HepG2 (cell line): Measurements from ENCODE around the gene TFB1M. TPM values are rescaled to one million over a fixed set of nuclear protein-coding genes. Genes with fewer than 3 reads are reported as not detected.

Source experiments
- BHLHE40 ChIP-seq: IDR thresholded peaks from 2 replicates; pipeline ENCODE4 v1.6.1; 2011; ENCODE audit warnings: low read length, improper control_type of control experiment
- FOXK2 ChIP-seq: fragments of 450-650 bp; IDR thresholded peaks from 2 replicates; pipeline ENCODE4 v1.6.1; 2016
- HNF4A ChIP-seq: sonication (generic); formaldehyde crosslinking; IDR thresholded peaks from 2 replicates; pipeline ENCODE4 v1.4.0; 2020; ENCODE audit warnings: missing genetic modification reagents
- JUND ChIP-seq: sonication (generic); formaldehyde crosslinking; IDR thresholded peaks from 2 replicates; pipeline ENCODE4 v1.8.0; 2022; ENCODE audit warnings: mild to moderate bottlenecking, missing genetic modification reagents
- MBNL3 ChIP-seq: fragments of 250-450 bp; sonication (Bioruptor Pico); conservative IDR thresholded peaks from 2 replicates; pipeline ENCODE4 v1.8.0; 2022; ENCODE audit warnings: mild to moderate bottlenecking, inconsistent platforms
- PTBP1 ChIP-seq: fragments of 200-400 bp; formaldehyde crosslinking; IDR thresholded peaks from 2 replicates; pipeline ENCODE4 v1.6.1; 2018; ENCODE audit warnings: low read length, low read depth; ENCODE audit not compliant: poor library complexity, severe bottlenecking
- RAD21 ChIP-seq: fragments of 450-650 bp; formaldehyde crosslinking; IDR thresholded peaks from 2 replicates; pipeline ENCODE4 v1.5.0; 2020; ENCODE audit warnings: mild to moderate bottlenecking
- TAF15 ChIP-seq: fragments of 200-400 bp; formaldehyde crosslinking; IDR thresholded peaks from one replicate; pipeline ENCODE4 v1.6.1; 2018; ENCODE audit warnings: mild to moderate bottlenecking, low read depth, low read length; ENCODE audit not compliant: poor library complexity, severe bottlenecking
- ZBTB4 ChIP-seq: sonication (generic); formaldehyde crosslinking; IDR thresholded peaks from 2 replicates; pipeline ENCODE4 v1.4.0; 2020; ENCODE audit warnings: missing genetic modification reagents, mild to moderate bottlenecking, borderline replicate concordance
- ZBTB40 ChIP-seq, 2 experiments: fragments of 450-650 bp in 1 of 2; sonication (generic) in 1 of 2; formaldehyde crosslinking in 1 of 2; IDR thresholded peaks; 2 replicates each; pipeline versions ENCODE4 v1.6.1 to v1.8.0; 2016 to 2022; ENCODE audit warnings: antibody characterized with exemption in 1 of 2, mild to moderate bottlenecking in 1 of 2, missing genetic modification reagents in 1 of 2
- ZNF256 ChIP-seq: sonication (generic); formaldehyde crosslinking; conservative IDR thresholded peaks from 2 replicates; pipeline ENCODE4 v1.4.0; 2020; ENCODE audit warnings: missing genetic modification reagents
- ZNF3 ChIP-seq: IDR thresholded peaks from 2 replicates; pipeline ENCODE4 v1.7.0; 2017; ENCODE audit warnings: inconsistent platforms
- ZNF512 ChIP-seq: sonication (generic); formaldehyde crosslinking; IDR thresholded peaks from 2 replicates; pipeline ENCODE4 v1.4.0; 2020; ENCODE audit warnings: mild to moderate bottlenecking, missing genetic modification reagents
- ZNF776 ChIP-seq: sonication (generic); formaldehyde crosslinking; IDR thresholded peaks from 2 replicates; pipeline ENCODE4 v1.4.0; 2020; ENCODE audit warnings: mild to moderate bottlenecking, missing genetic modification reagents
- polyA plus RNA-seq, 8 experiments: library from polyadenylated mRNA; depleted of rRNA in 3 of 8; stranded (reverse) in 7 of 8; unstranded in 1 of 8; fragments of >200 nt; fragmentation: Illumina TruSeq in 4 of 8; extraction: Trizol in 4 of 8; gene quantifications; 2 replicates each; pipeline versions ENCODE4 v1.2.1 to v1.2.3, GENCODE V29; 2011 to 2016; ENCODE audit warnings: low read depth in 4 of 8, missing spikeins in 1 of 8, mixed read lengths in 1 of 8; ENCODE audit not compliant: insufficient read depth in 1 of 8
- total RNA-seq, 5 experiments: library from RNA; depleted of rRNA; stranded (reverse); fragments of >200 nt; fragmentation: Illumina TruSeq; extraction: Trizol; gene quantifications; 2 replicates each; pipeline ENCODE4 v1.2.3, GENCODE V29; 2016; ENCODE audit warnings: low read depth in 1 of 5

The TFB1M gene
- total and polyA plus RNA-seq, 2 of the 13 experiments (the other 11 are each of a cell fraction or from before 2014, with no cell fraction given), result 91.4 to 122 TPM

GRCh38 chr6:155328539-155329459 is 14.5 kb upstream of the TFB1M start (continued):
- TF ChIP-seq ZBTB40 (IDR thresholded peaks at IDR 0.05), result no peak
- 0 out of 2 replicates have a peak, but pooled peaks have one; percentile 6 for TF ChIP-seq ZBTB40 (CRISPR knock-in tag; IDR thresholded peaks at IDR 0.05)
- 0 out of 2 replicates have a peak, but pooled peaks have one; percentile 46 for TF ChIP-seq ZNF512 (CRISPR knock-in tag)
- TF ChIP-seq BHLHE40, result peak; percentile 80
- peak; percentile 68 for TF ChIP-seq HNF4A (CRISPR knock-in tag)
- no peak for TF ChIP-seq PTBP1
- TF ChIP-seq ZNF3 (CRISPR knock-in tag), result 0 out of 2 replicates have a peak, but pooled peaks have one; percentile 8
- TF ChIP-seq RAD21 (CRISPR knock-in tag), result no peak; the same call in 1 of the 2 replicates
- peak; percentile 81; the same call in 1 of the 2 replicates for TF ChIP-seq FOXK2
- TF ChIP-seq ZBTB4, result peak; percentile 75
- TF ChIP-seq JUND, result peak; percentile 78; the same call in 1 of the 2 replicates
- no peak for TF ChIP-seq MBNL3
- no peak for TF ChIP-seq ZNF776 (CRISPR knock-in tag)
- TF ChIP-seq ZNF256, result 0 out of 2 replicates have a peak, but pooled peaks have one; percentile 0
- TF ChIP-seq TAF15, result no peak
